Neural progenitor cell (in vitro differentiated cells): Measurements from ENCODE around the gene ANKS1B.

Experiments
- EZH2 ChIP-seq: fragments of 200-600 bp; sonication (generic); IDR thresholded peaks from 2 replicates; pipeline ENCODE4 v1.6.1; 2017; ENCODE audit warnings: antibody characterized with exemption, mild to moderate bottlenecking, moderate library complexity
- TF ChIP-seq, protein P1 (sequence below): fragments of 200-600 bp; sonication (generic); IDR thresholded peaks from 2 replicates; pipeline ENCODE4 v1.5.1; 2017; ENCODE audit warnings: antibody characterized with exemption, mild to moderate bottlenecking

DNA sequence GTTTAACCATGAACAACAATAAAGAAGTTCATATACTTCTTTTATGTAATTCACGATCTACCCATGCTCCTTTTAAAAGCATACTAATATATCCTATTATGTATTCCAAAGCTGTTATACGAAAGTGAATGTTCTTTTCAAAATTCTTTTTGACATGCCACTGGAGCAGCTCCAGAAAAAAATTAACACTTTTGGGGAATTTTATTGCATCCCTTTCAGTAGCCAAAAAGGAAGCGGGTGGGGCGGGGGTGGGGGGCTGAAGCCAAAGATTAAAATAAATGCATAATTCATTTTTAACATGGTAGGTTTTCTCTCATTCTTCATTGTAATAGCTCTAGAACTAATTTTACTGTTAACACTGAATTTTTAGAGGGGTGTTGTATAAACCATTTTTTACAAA, 123.0 kb downstream of the ANKS1B start:
- TF ChIP-seq, protein P1, sequence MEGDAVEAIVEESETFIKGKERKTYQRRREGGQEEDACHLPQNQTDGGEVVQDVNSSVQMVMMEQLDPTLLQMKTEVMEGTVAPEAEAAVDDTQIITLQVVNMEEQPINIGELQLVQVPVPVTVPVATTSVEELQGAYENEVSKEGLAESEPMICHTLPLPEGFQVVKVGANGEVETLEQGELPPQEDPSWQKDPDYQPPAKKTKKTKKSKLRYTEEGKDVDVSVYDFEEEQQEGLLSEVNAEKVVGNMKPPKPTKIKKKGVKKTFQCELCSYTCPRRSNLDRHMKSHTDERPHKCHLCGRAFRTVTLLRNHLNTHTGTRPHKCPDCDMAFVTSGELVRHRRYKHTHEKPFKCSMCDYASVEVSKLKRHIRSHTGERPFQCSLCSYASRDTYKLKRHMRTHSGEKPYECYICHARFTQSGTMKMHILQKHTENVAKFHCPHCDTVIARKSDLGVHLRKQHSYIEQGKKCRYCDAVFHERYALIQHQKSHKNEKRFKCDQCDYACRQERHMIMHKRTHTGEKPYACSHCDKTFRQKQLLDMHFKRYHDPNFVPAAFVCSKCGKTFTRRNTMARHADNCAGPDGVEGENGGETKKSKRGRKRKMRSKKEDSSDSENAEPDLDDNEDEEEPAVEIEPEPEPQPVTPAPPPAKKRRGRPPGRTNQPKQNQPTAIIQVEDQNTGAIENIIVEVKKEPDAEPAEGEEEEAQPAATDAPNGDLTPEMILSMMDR, result no peak
- no peak for TF ChIP-seq EZH2
